KMS-11 (cell line): ENCODE data around the gene MYLK2.

Experiments used
- H2AFZ ChIP-seq: fragments of 200-600 bp; sonication (generic); 2 replicates; pipeline ENCODE4 v1.6.1; 2016; ENCODE audit warnings: antibody characterized with exemption, mixed run types, low read depth
- H3K27ac ChIP-seq: fragments of 200-600 bp; sonication (generic); 2 replicates; pipeline ENCODE4 v1.6.1; 2016; ENCODE audit warnings: mild to moderate bottlenecking, mixed run types
- H3K27me3 ChIP-seq: fragments of 200-600 bp; sonication (generic); 2 replicates; pipeline ENCODE4 v1.6.1; 2017; ENCODE audit warnings: mild to moderate bottlenecking, low read depth, mixed run types, moderate library complexity; ENCODE audit not compliant: insufficient read depth
- H3K36me3 ChIP-seq: fragments of 200-600 bp; sonication (generic); 2 replicates; pipeline ENCODE4 v1.6.1; 2017; ENCODE audit warnings: mild to moderate bottlenecking, mixed run types; ENCODE audit not compliant: insufficient read depth
- H3K4me1 ChIP-seq: fragments of 200-600 bp; sonication (generic); 2 replicates; pipeline ENCODE4 v1.6.1; 2016; ENCODE audit warnings: mild to moderate bottlenecking, low read depth, mixed run types; ENCODE audit not compliant: poor library complexity, severe bottlenecking
- H3K4me2 ChIP-seq: fragments of 200-600 bp; sonication (generic); 2 replicates; pipeline ENCODE4 v1.7.0; 2016; ENCODE audit warnings: mild to moderate bottlenecking, mixed run types
- H3K4me3 ChIP-seq: fragments of 200-600 bp; sonication (generic); IDR thresholded peaks from 2 replicates; pipeline ENCODE4 v1.6.1; 2017; ENCODE audit warnings: low read depth, low read length, mixed read lengths; ENCODE audit not compliant: insufficient read depth
- H3K79me2 ChIP-seq: fragments of 200-600 bp; sonication (generic); 2 replicates; pipeline ENCODE4 v1.6.1; 2016; ENCODE audit warnings: low read depth, mixed run types; ENCODE audit not compliant: insufficient read depth
- H3K9ac ChIP-seq: fragments of 200-600 bp; sonication (generic); 2 replicates; pipeline ENCODE4 v1.6.1; 2016; ENCODE audit warnings: mild to moderate bottlenecking, mixed run types
- H4K20me1 ChIP-seq: fragments of 200-600 bp; sonication (generic); 2 replicates; pipeline ENCODE4 v1.6.1; 2016; ENCODE audit warnings: mild to moderate bottlenecking, mixed run types; ENCODE audit not compliant: insufficient read depth
- TF ChIP-seq, protein P1 (sequence below): fragments of 200-600 bp; sonication (generic); conservative IDR thresholded peaks from 2 replicates; pipeline ENCODE4 v1.6.1; 2017; ENCODE audit warnings: low read depth, mild to moderate bottlenecking, antibody characterized with exemption, low read length, moderate library complexity, mixed read lengths

Gene MYLK2

DNA sequence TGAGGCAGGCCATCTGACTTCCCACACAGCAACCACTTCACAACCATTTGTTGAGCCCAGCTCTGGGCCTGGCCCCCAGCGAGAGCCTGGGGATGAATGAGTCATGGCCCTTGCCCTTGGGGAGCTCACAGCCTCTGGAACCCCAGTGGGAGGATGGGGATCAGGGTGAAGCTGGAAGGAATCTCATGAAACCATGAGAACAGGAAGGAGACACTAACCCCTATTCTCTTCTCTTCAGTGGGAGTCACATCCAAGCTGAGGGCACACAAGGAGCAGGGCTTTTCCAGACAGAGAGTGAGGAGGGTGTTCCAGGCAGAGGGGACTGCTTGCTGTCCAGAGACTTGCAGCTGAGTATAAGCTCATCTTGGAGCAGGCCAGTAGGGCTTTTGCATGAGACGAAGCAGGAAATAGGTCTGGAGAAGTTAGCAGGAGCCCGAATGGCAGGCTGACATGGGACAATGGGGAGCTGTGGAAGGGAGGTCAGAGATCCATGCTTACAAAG, 18.8 kb downstream of the MYLK2 start:
- Histone ChIP-seq H3K4me3 (no peak overlapping the region), H3K36me3 (no peaks in the 10 kb centered on the region), H3K27me3 (peaks cover 15% of the 10 kb centered on the region; the same call in 1 of the 2 replicates), H3K4me2 (no peak overlapping the region), H3K4me1 (peaks cover 48% of the 10 kb centered on the region), H4K20me1 (no peaks in the 10 kb centered on the region), H2AFZ (no peak overlapping the region), H3K9ac (no peak overlapping the region), H3K79me2 (no peaks in the 10 kb centered on the region), H3K27ac (no peak overlapping the region)
- TF ChIP-seq, protein P1, sequence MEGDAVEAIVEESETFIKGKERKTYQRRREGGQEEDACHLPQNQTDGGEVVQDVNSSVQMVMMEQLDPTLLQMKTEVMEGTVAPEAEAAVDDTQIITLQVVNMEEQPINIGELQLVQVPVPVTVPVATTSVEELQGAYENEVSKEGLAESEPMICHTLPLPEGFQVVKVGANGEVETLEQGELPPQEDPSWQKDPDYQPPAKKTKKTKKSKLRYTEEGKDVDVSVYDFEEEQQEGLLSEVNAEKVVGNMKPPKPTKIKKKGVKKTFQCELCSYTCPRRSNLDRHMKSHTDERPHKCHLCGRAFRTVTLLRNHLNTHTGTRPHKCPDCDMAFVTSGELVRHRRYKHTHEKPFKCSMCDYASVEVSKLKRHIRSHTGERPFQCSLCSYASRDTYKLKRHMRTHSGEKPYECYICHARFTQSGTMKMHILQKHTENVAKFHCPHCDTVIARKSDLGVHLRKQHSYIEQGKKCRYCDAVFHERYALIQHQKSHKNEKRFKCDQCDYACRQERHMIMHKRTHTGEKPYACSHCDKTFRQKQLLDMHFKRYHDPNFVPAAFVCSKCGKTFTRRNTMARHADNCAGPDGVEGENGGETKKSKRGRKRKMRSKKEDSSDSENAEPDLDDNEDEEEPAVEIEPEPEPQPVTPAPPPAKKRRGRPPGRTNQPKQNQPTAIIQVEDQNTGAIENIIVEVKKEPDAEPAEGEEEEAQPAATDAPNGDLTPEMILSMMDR: no peak

DNA sequence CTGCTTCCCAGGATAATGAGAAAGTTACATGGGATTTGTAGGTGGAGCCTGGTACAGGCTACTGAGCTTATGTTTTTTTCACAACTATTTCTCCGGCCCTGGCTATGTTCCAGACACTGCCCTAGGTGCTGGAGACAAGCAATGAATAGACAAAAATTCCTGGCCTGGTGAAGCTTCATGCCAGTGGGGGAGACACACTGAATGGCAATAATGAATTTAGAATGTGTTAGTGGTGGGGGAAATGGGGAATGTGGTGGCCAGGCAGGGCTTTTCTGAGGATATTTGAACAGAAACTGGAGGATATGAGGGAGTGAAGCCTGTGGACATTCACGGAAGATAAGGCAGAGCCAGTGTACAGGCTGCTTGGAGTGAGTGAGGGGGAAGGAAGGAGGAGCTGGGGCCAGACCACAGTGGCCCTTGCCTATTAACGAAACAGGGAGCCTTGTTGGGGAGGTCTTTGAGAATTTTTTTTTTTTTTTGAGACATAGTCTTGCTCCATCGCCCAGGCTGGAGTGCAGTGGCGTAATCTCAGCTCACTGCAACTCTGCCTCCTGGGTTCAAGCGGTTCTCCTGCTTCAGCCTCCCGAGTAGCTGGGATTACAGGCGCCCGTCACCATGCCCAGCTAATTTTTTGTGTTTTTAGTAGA, 19.6 kb downstream of the MYLK2 start:
- no peaks in the 10 kb centered on the region for H4K20me1 ChIP-seq
- no peaks in the 10 kb centered on the region for H3K79me2 ChIP-seq
- H3K4me2 ChIP-seq: no peak overlapping the region
- H3K4me3 ChIP-seq: no peak overlapping the region
- H3K27ac ChIP-seq: no peak overlapping the region
- no peaks in the 10 kb centered on the region for H3K36me3 ChIP-seq
- H3K4me1 ChIP-seq: peaks cover 44% of the 10 kb centered on the region
- TF ChIP-seq, protein P1: no peak
- no peak overlapping the region for H3K9ac ChIP-seq
- H3K27me3 ChIP-seq: peaks cover 23% of the 10 kb centered on the region; the same call in 1 of the 2 replicates
- no peak overlapping the region for H2AFZ ChIP-seq

DNA sequence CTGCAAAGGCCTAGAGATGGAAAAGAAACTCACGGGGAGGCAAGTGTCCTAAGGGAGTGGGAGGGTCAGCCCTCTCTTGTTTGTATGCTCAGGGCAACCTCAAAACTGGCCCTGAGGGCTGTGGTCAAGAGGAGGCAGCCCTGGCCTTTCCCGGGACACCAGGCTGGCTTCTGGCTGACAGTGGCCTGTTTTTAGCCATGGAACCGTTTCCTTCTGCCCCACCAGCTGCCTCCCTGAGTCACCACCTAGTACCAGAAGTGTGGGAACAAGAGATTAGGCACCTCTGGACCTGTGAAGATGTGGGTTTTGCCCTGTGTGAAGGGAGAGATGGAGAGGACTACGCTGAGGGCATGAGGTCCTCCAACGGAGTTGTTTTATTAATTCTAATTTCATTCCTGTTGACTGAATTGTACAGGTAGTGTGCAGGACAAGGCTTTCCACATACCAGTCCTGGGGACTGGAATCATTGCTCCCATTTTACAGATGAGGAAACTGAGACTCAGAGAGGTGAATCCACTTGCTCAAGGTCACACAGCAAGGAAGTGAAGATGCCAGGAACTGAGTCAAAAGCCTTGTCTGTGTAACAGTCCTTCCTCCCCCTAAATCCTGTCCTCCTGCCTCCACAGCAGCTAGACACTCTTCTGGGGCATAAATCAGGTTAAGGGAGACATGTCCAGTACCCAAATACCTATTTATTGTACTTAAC, 20.8 kb downstream of the MYLK2 start:
- Histone ChIP-seq H3K27ac (no peak overlapping the region), H3K36me3 (no peaks in the 10 kb centered on the region)

DNA sequence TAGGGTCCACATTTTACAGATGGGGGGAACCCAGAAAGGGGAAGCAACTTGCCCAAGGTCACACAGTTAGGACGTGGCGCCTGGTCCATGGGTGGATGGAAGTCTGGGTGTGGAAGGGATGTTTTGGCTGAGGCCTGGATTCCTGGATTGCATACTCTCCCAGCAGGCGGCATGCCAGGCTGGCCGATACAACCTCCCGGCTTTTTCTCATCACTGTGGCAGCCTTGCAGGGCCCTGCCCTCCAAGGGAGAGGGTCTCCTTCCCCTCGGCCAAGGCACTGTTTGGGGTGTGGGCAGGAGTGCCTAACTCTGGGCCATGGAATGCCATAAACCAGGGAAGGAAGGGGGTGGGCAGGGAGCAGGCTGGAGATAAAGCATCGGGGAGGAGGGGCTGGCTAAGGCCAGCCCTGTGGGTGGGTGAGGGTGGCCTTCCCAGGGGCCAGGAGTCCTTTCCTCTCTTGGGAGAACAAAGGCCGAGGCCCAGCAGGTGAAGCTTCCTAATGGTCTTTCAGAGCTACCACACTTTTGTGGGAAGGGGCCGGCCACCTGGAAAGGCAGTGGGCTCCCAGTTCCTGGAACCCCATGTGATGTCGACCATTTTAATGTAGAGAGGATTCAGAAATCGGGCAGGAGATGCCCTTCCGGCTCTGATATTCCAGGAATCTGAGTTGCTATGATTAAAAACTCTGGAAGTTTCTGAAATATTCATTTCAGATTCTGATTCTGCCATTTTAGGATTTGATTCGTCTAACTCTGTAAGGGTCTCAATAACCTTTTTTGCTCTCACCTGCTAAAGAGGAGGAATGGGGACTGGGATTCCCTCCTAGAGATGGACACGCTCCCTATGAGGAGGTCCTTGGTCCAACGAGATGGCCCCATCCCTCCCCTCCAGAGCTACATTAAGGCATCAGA, 22.0 kb downstream of the MYLK2 start:
- Histone ChIP-seq H3K79me2 (no peaks in the 10 kb centered on the region), H4K20me1 (no peaks in the 10 kb centered on the region), H3K27me3 (peaks cover 26% of the 10 kb centered on the region; the same call in 1 of the 2 replicates), H3K36me3 (no peaks in the 10 kb centered on the region), H3K27ac (no peak overlapping the region), H3K4me3 (no peak overlapping the region), H2AFZ (no peak overlapping the region), H3K9ac (no peak overlapping the region), H3K4me1 (peaks cover 30% of the 10 kb centered on the region), H3K4me2 (no peak overlapping the region)
- TF ChIP-seq, protein P1: no peak

More for the DNA sequence above, 20.8 kb downstream of the MYLK2 start:
- no peak overlapping the region for H3K4me2 ChIP-seq
- H3K9ac ChIP-seq: no peak overlapping the region
- TF ChIP-seq, protein P1: no peak
- H3K4me1 ChIP-seq: peaks cover 33% of the 10 kb centered on the region
- H4K20me1 ChIP-seq: no peaks in the 10 kb centered on the region
- H3K27me3 ChIP-seq: peaks cover 26% of the 10 kb centered on the region; the same call in 1 of the 2 replicates
- H2AFZ ChIP-seq: no peak overlapping the region
- H3K79me2 ChIP-seq: no peaks in the 10 kb centered on the region
- no peak overlapping the region for H3K4me3 ChIP-seq
